Medulla oblongata (tissue), 1 donor: ENCODE measurements around the gene ANKZF1.
A peak's percentile ranks its signal among the peaks of the same experiment; 100 is the strongest.
"Not testable (repeated sequence)": the region's sequence is repeated elsewhere in the genome, so short reads cannot be mapped to it uniquely, and the experiment has no call there.

ENCODE experiments used
- DNase-seq: peaks from one replicate; pipeline ENCODE4 v3.0.0-alpha.2; 2015; ENCODE audit errors: extremely low spot score

ANKZF1 gene

GRCh38 chr2:219229305-219230058, at the start of gene ANKZF1, which contains the start of gene ATG9A:
Gene ANKZF1, plus strand, starts transcription at chr2:219229806. Its CDS starts 452 bp downstream, at chr2:219230258.
Gene ATG9A, minus strand, starts transcription at chr2:219229636. Its CDS starts 1,612 bp downstream, at chr2:219228024.
- DNase-seq = peak; percentile 100

DNA sequence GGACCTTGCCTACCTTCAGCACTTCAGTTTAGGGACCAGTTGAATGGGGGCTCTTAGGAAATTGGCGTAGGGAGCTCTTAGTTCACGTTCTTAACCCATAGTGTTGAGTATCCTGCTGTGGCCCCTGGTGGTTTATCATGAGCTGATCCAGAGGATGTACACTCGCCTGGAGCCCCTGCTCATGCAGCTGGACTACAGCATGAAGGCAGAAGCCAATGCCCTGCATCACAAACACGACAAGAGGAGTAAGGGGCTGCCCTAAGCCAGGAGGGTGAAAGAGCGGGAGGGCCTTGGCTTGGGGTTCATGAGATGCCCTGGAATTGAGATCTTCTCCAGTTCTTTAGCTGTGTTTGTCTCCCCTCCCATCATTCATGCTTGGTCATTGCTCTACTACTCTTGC, 48.6 kb upstream of the ANKZF1 start:
- no peak for DNase-seq

- no peak for DNase-seq
Measured at GRCh38 chr2:219181531-219181930, 48.1 kb upstream of the ANKZF1 start.

DNA sequence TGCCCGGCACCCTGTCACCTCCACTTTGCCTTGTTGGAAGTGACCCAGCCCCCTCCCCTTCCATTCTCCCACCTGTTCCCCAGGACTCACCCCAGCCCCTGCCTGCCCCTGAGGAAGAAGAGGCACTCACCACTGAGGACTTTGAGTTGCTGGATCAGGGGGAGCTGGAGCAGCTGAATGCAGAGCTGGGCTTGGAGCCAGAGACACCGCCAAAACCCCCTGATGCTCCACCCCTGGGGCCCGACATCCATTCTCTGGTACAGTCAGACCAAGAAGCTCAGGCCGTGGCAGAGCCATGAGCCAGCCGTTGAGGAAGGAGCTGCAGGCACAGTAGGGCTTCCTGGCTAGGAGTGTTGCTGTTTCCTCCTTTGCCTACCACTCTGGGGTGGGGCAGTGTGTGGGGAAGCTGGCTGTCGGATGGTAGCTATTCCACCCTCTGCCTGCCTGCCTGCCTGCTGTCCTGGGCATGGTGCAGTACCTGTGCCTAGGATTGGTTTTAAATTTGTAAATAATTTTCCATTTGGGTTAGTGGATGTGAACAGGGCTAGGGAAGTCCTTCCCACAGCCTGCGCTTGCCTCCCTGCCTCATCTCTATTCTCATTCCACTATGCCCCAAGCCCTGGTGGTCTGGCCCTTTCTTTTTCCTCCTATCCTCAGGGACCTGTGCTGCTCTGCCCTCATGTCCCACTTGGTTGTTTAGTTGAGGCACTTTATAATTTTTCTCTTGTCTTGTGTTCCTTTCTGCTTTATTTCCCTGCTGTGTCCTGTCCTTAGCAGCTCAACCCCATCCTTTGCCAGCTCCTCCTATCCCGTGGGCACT, 47.1 kb upstream of the ANKZF1 start:
- no peak for DNase-seq

DNA sequence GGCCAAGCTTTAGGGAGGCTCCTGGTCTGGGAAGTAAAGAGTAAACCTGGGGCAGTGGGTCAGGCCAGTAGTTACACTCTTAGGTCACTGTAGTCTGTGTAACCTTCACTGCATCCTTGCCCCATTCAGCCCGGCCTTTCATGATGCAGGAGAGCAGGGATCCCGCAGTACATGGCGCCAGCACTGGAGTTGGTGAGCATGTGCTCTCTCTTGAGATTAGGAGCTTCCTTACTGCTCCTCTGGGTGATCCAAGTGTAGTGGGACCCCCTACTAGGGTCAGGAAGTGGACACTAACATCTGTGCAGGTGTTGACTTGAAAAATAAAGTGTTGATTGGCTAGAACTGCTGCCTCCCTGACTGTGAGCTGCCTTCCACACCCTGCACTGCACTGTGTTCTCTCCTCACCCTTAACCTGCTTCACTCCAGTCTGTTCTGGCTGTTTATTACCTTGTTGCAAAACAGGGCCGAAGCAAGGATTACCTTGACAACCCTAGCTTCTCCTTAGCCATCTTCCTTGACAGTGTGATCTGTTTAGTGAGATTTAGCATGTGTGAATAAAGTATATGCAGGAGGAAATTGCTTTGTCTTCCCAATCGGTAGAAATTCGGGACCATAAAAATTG, 46.3 kb upstream of the ANKZF1 start:
- DNase-seq = no peak

DNA sequence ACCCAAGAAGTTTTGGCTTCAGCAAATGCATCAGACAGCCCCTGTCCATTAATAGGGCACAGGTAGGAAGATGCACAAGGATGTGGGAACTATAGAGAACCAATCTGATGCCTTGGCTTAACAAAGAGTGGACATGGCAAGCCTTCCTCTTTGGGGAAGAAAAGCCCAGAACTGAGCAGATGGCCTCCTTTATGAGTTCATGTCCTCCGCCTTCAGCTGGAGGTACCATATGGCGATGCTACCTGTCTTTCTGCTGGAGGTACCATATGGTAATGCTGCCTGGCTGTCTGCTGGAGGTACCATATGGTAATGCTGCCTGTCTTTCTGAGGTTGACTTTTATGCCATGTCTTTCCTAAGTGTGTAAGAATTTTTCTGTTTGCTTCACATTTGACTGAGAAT, 45.5 kb upstream of the ANKZF1 start:
- no peak for DNase-seq

DNA sequence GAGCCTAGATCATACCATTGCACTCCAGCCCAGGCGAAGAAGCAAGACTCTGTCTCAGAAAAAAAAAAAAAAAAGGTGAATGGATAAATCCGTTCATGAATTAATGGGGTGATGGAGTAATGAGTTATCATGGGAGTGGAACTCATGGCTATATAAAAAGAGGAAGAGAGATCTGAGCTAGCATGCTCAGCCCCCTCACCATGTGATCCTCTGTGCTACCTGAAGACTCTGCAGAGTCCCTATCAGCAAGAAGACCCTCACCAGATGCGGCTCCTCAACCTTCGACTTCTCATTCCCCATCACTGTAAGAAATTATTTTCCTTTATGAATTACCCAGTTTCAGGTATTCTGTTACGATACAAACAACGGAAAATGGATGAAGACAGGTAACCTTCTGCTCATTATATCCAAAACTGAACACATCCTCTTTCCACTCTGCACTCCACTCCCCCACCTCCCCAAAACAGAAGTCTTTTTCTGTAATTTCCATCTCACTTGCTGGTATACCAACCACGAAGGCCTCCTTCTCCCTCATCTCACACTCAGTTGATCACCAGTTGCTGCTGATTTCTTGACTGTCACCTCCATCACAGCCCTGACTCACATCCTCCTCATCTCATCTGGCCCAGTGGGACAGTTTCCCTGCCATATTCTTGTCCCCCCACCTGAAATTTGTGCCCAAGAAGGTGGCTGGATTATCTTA, 42.7 kb upstream of the ANKZF1 start:
- DNase-seq = no peak

GRCh38 chr2:219197388-219197787, 32.2 kb upstream of the ANKZF1 start:
- DNase-seq = no peak

DNA sequence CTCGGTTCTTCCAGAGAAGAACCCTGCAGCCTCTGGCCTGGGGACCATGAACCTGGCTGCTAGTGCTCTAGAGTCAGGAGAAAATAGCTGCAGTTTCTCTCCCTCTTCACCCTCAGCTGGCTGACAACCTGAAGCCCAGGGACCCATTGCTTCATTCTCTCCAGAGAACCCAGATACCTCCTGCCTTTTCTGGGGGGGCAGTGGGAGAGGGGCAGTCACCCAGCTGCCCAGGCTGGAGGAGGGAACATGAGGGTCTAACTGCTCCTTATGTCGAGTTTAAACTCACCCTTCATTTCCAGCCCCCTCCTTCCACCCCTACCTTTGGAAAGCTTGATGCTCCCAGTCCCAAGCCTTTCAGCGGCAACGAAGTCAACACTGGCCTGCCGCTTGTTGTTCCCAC, 30.6 kb upstream of the ANKZF1 start:
- no peak for DNase-seq

DNA sequence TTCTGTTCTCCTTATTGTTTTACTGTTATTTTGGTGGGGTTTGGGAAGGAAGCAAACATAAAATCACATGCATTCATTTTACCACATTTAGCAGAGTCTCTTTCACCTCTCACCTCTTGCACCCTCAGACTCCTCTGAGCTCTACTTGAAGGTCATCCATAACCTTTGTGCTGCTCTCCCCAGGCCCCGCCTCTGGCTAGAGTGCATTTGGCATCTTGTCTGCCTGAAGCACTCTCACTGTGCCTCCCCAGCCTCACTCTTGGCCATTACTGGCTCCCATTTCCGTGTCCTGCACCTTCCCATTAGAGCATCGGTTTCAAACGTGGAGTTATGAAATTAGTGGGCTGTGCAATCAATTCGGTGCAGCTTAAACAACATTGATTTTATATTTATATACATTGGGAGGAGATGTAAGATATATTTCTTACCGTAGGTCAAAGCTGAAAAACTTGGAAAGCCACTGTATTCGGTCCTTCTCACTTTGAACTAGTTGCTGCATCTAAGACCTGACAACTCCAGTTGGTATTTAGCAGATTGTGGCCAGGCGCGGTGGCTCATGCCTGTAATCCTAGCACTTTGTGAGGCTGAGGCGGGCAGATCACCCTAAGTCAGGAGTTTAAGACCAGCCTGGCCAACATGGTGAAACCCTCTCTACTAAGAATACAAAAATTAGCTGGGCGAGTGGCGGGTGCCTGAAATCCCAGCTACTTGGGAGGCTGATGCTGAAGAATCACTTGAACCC, 30.0 kb upstream of the ANKZF1 start:
- no peak for DNase-seq

DNA sequence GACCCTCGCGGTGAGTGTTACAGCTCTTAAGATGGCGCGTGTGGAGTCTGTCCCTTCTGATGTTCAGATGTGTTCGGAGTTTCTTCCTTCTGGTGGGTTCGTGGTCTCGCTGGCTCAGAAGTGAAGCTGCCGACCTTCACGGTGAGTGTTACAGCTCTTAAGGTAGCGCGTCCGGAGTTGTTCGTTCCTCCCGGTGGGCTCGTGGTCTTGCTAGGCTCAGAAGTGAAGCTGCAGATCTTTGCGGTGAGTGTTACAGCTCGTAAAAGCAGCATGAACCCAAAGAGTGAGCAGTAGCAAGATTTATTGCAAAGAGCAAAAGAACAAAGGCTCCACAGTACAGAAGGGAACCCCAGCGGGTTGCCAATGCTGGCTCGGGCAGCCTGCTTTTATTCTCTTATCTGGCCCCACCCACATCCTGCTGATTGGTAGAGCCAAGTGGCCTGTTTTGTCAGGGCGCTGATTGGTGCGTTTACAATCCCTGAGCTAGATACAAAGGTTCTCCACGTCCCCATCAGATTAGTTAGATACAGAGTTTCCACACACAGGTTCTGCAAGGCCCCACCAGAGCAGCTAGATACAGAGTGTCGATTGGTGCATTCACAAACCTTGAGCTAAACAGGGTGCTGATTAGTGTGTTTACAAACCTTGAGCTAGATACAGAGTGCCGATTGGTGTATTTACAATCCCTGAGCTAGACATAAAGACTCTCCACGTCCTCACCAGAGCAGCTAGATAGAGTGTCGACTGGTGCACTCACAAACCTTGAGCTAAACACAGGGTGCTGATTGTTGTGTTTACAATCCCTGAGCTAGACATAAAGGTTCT, 28.9 kb upstream of the ANKZF1 start:
- peak; percentile 47 for DNase-seq

GRCh38 chr2:219201331-219201730, 28.3 kb upstream of the ANKZF1 start:
- DNase-seq = not testable (repeated sequence)

- DNase-seq = no peak
Measured at GRCh38 chr2:219204425-219205164, 25.0 kb upstream of the ANKZF1 start.

- DNase-seq = no peak
Measured at GRCh38 chr2:219205165-219205538, 24.5 kb upstream of the ANKZF1 start.

- DNase-seq = no peak
Measured at GRCh38 chr2:219205981-219206327, 23.7 kb upstream of the ANKZF1 start.

GRCh38 chr2:219206328-219207133, 23.1 kb upstream of the ANKZF1 start, which contains the start of gene ZFAND2B:
Gene ZFAND2B, plus strand, starts transcription at chr2:219206782. Its CDS starts 206 bp downstream, at chr2:219206988.
- DNase-seq = peak; percentile 97

DNA sequence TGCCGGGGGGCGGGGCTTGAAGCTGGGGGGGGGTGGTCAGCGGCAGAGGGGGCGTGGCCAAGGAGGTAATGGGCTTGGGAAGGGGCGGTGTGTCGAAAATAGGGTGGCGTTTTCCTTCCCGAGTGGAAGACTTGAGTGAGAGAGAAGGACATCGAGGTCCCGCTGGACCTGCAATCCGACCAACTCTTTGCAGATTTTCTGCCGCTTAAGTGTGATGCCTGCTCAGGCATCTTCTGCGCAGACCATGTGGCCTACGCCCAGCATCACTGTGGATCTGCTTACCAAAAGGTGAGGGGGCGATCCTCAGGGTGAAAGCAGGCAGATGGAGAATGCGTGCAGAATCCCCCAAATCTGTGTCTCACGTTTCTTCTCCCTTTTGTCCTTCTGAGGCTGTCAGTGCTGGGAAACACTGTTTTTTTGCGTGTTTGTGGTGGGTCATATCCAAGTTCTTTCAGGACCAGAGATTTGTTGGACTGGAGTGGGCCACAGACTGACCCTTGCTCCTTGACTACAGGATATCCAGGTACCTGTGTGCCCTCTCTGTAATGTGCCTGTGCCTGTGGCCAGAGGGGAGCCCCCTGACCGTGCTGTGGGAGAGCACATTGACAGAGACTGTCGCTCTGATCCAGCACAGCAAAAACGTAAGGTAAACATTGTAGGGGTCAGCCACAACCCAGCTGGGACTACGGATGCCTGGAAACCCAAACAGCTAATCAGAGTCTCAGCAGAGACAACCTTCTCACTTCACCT, 22.3 kb upstream of the ANKZF1 start:
- DNase-seq = peak; percentile 79
